Mucosa of stomach (tissue), 1 donor: ENCODE measurements around the gene MACROD2.

ENCODE experiments used
- H3K27me3 ChIP-seq: one replicate; pipeline ENCODE4 v1.7.0; 2013; ENCODE audit warnings: mild to moderate bottlenecking, low read length; ENCODE audit not compliant: control insufficient read depth, insufficient read depth
- H3K36me3 ChIP-seq: one replicate; pipeline ENCODE4 v1.7.0; 2013; ENCODE audit warnings: low read length; ENCODE audit not compliant: control insufficient read depth, insufficient read depth
- H3K4me1 ChIP-seq: one replicate; pipeline ENCODE4 v1.7.0; 2013; ENCODE audit warnings: mild to moderate bottlenecking, low read length; ENCODE audit not compliant: control insufficient read depth, insufficient read depth
- H3K4me3 ChIP-seq: one replicate; pipeline ENCODE4 v1.7.0; 2013; ENCODE audit warnings: low read length
- H3K9ac ChIP-seq: one replicate; pipeline ENCODE4 v1.7.0; 2013; ENCODE audit warnings: mild to moderate bottlenecking, low read length, moderate library complexity
- H3K9me3 ChIP-seq: one replicate; pipeline ENCODE4 v1.7.0; 2013; ENCODE audit warnings: mild to moderate bottlenecking, low read length, moderate library complexity; ENCODE audit not compliant: control insufficient read depth
- donor health status: Pancreatic carcinoma.

MACROD2 gene

GRCh38 chr20:15256676-15257568 lies 1261.6 kb downstream of the MACROD2 start:
- H3K9me3 ChIP-seq, result no peaks in the 10 kb centered on the region
- no peaks in the 10 kb centered on the region for H3K4me1 ChIP-seq

GRCh38 chr20:15257569-15257870 lies 1262.2 kb downstream of the MACROD2 start:
- no peaks in the 10 kb centered on the region for H3K4me1 ChIP-seq
- no peaks in the 10 kb centered on the region for H3K36me3 ChIP-seq
- no peaks in the 10 kb centered on the region for H3K27me3 ChIP-seq
- H3K9ac ChIP-seq, result no peak overlapping the region
- no peak overlapping the region for H3K4me3 ChIP-seq
- no peaks in the 10 kb centered on the region for H3K9me3 ChIP-seq

More at GRCh38 chr20:15256676-15257568, 1261.6 kb downstream of the MACROD2 start:
- Histone ChIP-seq H3K9ac (no peak overlapping the region), H3K36me3 (no peaks in the 10 kb centered on the region), H3K27me3 (no peaks in the 10 kb centered on the region), H3K4me3 (no peak overlapping the region)

- no peaks in the 10 kb centered on the region for H3K27me3 ChIP-seq
- H3K9ac ChIP-seq, result no peak overlapping the region
- H3K4me1 ChIP-seq, result no peaks in the 10 kb centered on the region
- no peak overlapping the region for H3K4me3 ChIP-seq
- no peaks in the 10 kb centered on the region for H3K9me3 ChIP-seq
- no peaks in the 10 kb centered on the region for H3K36me3 ChIP-seq
Observed at GRCh38 chr20:15265581-15266309, 1270.4 kb downstream of the MACROD2 start.

GRCh38 chr20:15267935-15268334 lies 1272.6 kb downstream of the MACROD2 start:
- no peak overlapping the region for H3K9ac ChIP-seq
- H3K9me3 ChIP-seq, result no peaks in the 10 kb centered on the region
- no peaks in the 10 kb centered on the region for H3K27me3 ChIP-seq
- H3K36me3 ChIP-seq, result no peaks in the 10 kb centered on the region
- H3K4me3 ChIP-seq, result no peak overlapping the region
- H3K4me1 ChIP-seq, result no peaks in the 10 kb centered on the region

- Histone ChIP-seq H3K36me3 (no peaks in the 10 kb centered on the region), H3K9ac (no peak overlapping the region), H3K27me3 (no peaks in the 10 kb centered on the region), H3K4me1 (no peaks in the 10 kb centered on the region), H3K4me3 (no peak overlapping the region), H3K9me3 (no peaks in the 10 kb centered on the region)
Observed at GRCh38 chr20:15278041-15278440, 1282.7 kb downstream of the MACROD2 start.

GRCh38 chr20:15287329-15287728 lies 1292.0 kb downstream of the MACROD2 start:
- Histone ChIP-seq H3K4me3 (no peak overlapping the region), H3K9me3 (no peaks in the 10 kb centered on the region), H3K4me1 (no peaks in the 10 kb centered on the region), H3K9ac (no peak overlapping the region), H3K36me3 (no peaks in the 10 kb centered on the region), H3K27me3 (no peaks in the 10 kb centered on the region)

GRCh38 chr20:15288106-15288505 lies 1292.8 kb downstream of the MACROD2 start:
- Histone ChIP-seq H3K4me3 (no peak overlapping the region), H3K9me3 (no peaks in the 10 kb centered on the region), H3K9ac (no peak overlapping the region), H3K4me1 (no peaks in the 10 kb centered on the region), H3K27me3 (no peaks in the 10 kb centered on the region), H3K36me3 (no peaks in the 10 kb centered on the region)

- no peaks in the 10 kb centered on the region for H3K36me3 ChIP-seq
- H3K4me3 ChIP-seq, result no peak overlapping the region
- no peaks in the 10 kb centered on the region for H3K4me1 ChIP-seq
- H3K27me3 ChIP-seq, result no peaks in the 10 kb centered on the region
- H3K9me3 ChIP-seq, result no peaks in the 10 kb centered on the region
- no peak overlapping the region for H3K9ac ChIP-seq
Observed at GRCh38 chr20:15289337-15289736, 1294.0 kb downstream of the MACROD2 start.

GRCh38 chr20:15292405-15292804 lies 1297.1 kb downstream of the MACROD2 start:
- H3K4me3 ChIP-seq, result no peak overlapping the region
- H3K9me3 ChIP-seq, result no peaks in the 10 kb centered on the region
- H3K9ac ChIP-seq, result no peak overlapping the region
- H3K4me1 ChIP-seq, result no peaks in the 10 kb centered on the region
- H3K27me3 ChIP-seq, result no peaks in the 10 kb centered on the region
- H3K36me3 ChIP-seq, result no peaks in the 10 kb centered on the region

- Histone ChIP-seq H3K4me3 (no peak overlapping the region), H3K9ac (no peak overlapping the region), H3K9me3 (no peaks in the 10 kb centered on the region), H3K27me3 (no peaks in the 10 kb centered on the region), H3K36me3 (no peaks in the 10 kb centered on the region), H3K4me1 (no peaks in the 10 kb centered on the region)
Observed at GRCh38 chr20:15296422-15296821, 1301.1 kb downstream of the MACROD2 start.

- H3K9ac ChIP-seq, result no peak overlapping the region
- no peak overlapping the region for H3K4me3 ChIP-seq
- no peaks in the 10 kb centered on the region for H3K9me3 ChIP-seq
- no peaks in the 10 kb centered on the region for H3K4me1 ChIP-seq
- no peaks in the 10 kb centered on the region for H3K27me3 ChIP-seq
- H3K36me3 ChIP-seq, result no peaks in the 10 kb centered on the region
Observed at GRCh38 chr20:15297059-15297875, 1302.0 kb downstream of the MACROD2 start.

- Histone ChIP-seq H3K9ac (no peak overlapping the region), H3K4me3 (no peak overlapping the region), H3K36me3 (no peaks in the 10 kb centered on the region), H3K9me3 (no peaks in the 10 kb centered on the region), H3K4me1 (no peaks in the 10 kb centered on the region), H3K27me3 (no peaks in the 10 kb centered on the region)
Observed at GRCh38 chr20:15302075-15302474, 1306.8 kb downstream of the MACROD2 start.
